ENCODE data around the gene ZNF574.

ZNF574 gene

GRCh38 chr19:42115705-42116104, 39.7 kb downstream of the ZNF574 start:
- Histone ChIP-seq H3K9ac (ENCODE audit: low read depth, low read length, poor library complexity, severe bottlenecking) (no peak overlapping the region), H3K27me3 (ENCODE audit: insufficient read depth, low read length, poor library complexity, severe bottlenecking) (no peaks in the 10 kb centered on the region), H3K4me3 (ENCODE audit: low read length, poor library complexity, severe bottlenecking) (no peak overlapping the region), H3K79me2 (ENCODE audit: insufficient read depth, low read length) (no peaks in the 10 kb centered on the region), H3K4me2 (ENCODE audit: low read depth, low read length, poor library complexity, severe bottlenecking) (no peak overlapping the region), H3K9me2 (replicated peaks; ENCODE audit: low read depth, low read length) (no peaks in the 10 kb centered on the region), H2AFZ (ENCODE audit: low read length) (no peak overlapping the region), H3K9me3 (ENCODE audit: insufficient read depth, low read depth, low read length) (no peaks in the 10 kb centered on the region), H4K20me1 (ENCODE audit: insufficient read depth, low read length, poor library complexity, severe bottlenecking) (no peaks in the 10 kb centered on the region), H3K4me1 (ENCODE audit: insufficient read depth, low read length, poor library complexity, severe bottlenecking) (peaks cover 9% of the 10 kb centered on the region), H3K36me3 (ENCODE audit: insufficient read depth, low read length) (no peaks in the 10 kb centered on the region), H3F3A (ENCODE audit: low read depth) (no peaks in the 10 kb centered on the region)
- TF ChIP-seq CTCF (conservative IDR thresholded peaks at IDR 0.05; ENCODE audit: low read length) (no peak), EZH2phosphoT487 (IDR thresholded peaks at IDR 0.05; ENCODE audit: borderline replicate concordance) (no peak)

GRCh38 chr19:42116308-42117075, 40.5 kb downstream of the ZNF574 start:
- H3K36me3 ChIP-seq (ENCODE audit: insufficient read depth, low read length) = no peaks in the 10 kb centered on the region
- H3K4me1 ChIP-seq (ENCODE audit: insufficient read depth, low read length, poor library complexity, severe bottlenecking) = peaks cover 14% of the 10 kb centered on the region
- no peak overlapping the region for H2AFZ ChIP-seq (ENCODE audit: low read length)
- TF ChIP-seq EZH2phosphoT487 (IDR thresholded peaks at IDR 0.05; ENCODE audit: borderline replicate concordance) (no peak), CTCF (conservative IDR thresholded peaks at IDR 0.05; ENCODE audit: low read length) (peak; percentile 20; the same call in 1 of the 2 replicates)
- H3K27me3 ChIP-seq (ENCODE audit: insufficient read depth, low read length, poor library complexity, severe bottlenecking) = no peaks in the 10 kb centered on the region
- H3K9ac ChIP-seq (ENCODE audit: low read depth, low read length, poor library complexity, severe bottlenecking) = no peak overlapping the region
- H3K9me3 ChIP-seq (ENCODE audit: insufficient read depth, low read depth, low read length) = no peaks in the 10 kb centered on the region
- H3K79me2 ChIP-seq (ENCODE audit: insufficient read depth, low read length) = no peaks in the 10 kb centered on the region
- no peak overlapping the region for H3K4me2 ChIP-seq (ENCODE audit: low read depth, low read length, poor library complexity, severe bottlenecking)
- H4K20me1 ChIP-seq (ENCODE audit: insufficient read depth, low read length, poor library complexity, severe bottlenecking) = no peaks in the 10 kb centered on the region
- no peaks in the 10 kb centered on the region for H3F3A ChIP-seq (ENCODE audit: low read depth)
- H3K9me2 ChIP-seq (replicated peaks; ENCODE audit: low read depth, low read length) = no peaks in the 10 kb centered on the region
- H3K4me3 ChIP-seq (ENCODE audit: low read length, poor library complexity, severe bottlenecking) = no peak overlapping the region

GRCh38 chr19:42117076-42117475, 41.1 kb downstream of the ZNF574 start:
- H3K4me1 ChIP-seq (ENCODE audit: insufficient read depth, low read length, poor library complexity, severe bottlenecking) = peaks cover 20% of the 10 kb centered on the region
- no peaks in the 10 kb centered on the region for H3F3A ChIP-seq (ENCODE audit: low read depth)
- H2AFZ ChIP-seq (ENCODE audit: low read length) = no peak overlapping the region
- TF ChIP-seq CTCF (conservative IDR thresholded peaks at IDR 0.05; ENCODE audit: low read length) (no peak), EZH2phosphoT487 (IDR thresholded peaks at IDR 0.05; ENCODE audit: borderline replicate concordance) (no peak)
- no peaks in the 10 kb centered on the region for H3K79me2 ChIP-seq (ENCODE audit: insufficient read depth, low read length)
- no peaks in the 10 kb centered on the region for H3K36me3 ChIP-seq (ENCODE audit: insufficient read depth, low read length)
- H3K4me2 ChIP-seq (ENCODE audit: low read depth, low read length, poor library complexity, severe bottlenecking) = no peak overlapping the region
- H3K9ac ChIP-seq (ENCODE audit: low read depth, low read length, poor library complexity, severe bottlenecking) = no peak overlapping the region
- H4K20me1 ChIP-seq (ENCODE audit: insufficient read depth, low read length, poor library complexity, severe bottlenecking) = no peaks in the 10 kb centered on the region
- no peaks in the 10 kb centered on the region for H3K9me2 ChIP-seq (replicated peaks; ENCODE audit: low read depth, low read length)
- H3K4me3 ChIP-seq (ENCODE audit: low read length, poor library complexity, severe bottlenecking) = no peak overlapping the region
- H3K9me3 ChIP-seq (ENCODE audit: insufficient read depth, low read depth, low read length) = no peaks in the 10 kb centered on the region
- H3K27me3 ChIP-seq (ENCODE audit: insufficient read depth, low read length, poor library complexity, severe bottlenecking) = no peaks in the 10 kb centered on the region

Data from Loucy (cell line).